HG02610 (cell line): ENCODE measurements around the gene SRSF2.
"Not testable (repeated sequence)": the region's sequence is repeated elsewhere in the genome, so short reads cannot be mapped to it uniquely, and the experiment has no call there.

Experiments used
- ATAC-seq: cut with Tn5 transposase; IDR thresholded peaks from one replicate; pipeline ENCODE4 v1.9.1; 2021; ENCODE audit warnings: mild to moderate bottlenecking, moderate library complexity; ENCODE audit not compliant: unreplicated experiment

The SRSF2 gene

GRCh38 chr17:76737082-76737675, at the start of gene SRSF2:
SRSF2 (minus strand) TSS chr17:76737331; CDS start chr17:76737160, 171 bp downstream.
- peak; percentile 62 for ATAC-seq

- ATAC-seq: no peak
Observed at GRCh38 chr17:76784926-76785325, 47.8 kb upstream of the SRSF2 start.

- no peak for ATAC-seq
Observed at GRCh38 chr17:76783146-76783545, 46.0 kb upstream of the SRSF2 start.

- no peak for ATAC-seq
Observed at GRCh38 chr17:76781056-76781982, 44.2 kb upstream of the SRSF2 start.

- no peak for ATAC-seq
Observed at GRCh38 chr17:76775021-76775600, 38.0 kb upstream of the SRSF2 start.

- no peak for ATAC-seq
Observed at GRCh38 chr17:76772842-76773525, 35.9 kb upstream of the SRSF2 start.

GRCh38 chr17:76758570-76758969, 21.4 kb upstream of the SRSF2 start:
- ATAC-seq: no peak

- no peak for ATAC-seq
Observed at GRCh38 chr17:76757256-76757655, 20.1 kb upstream of the SRSF2 start.

- no peak for ATAC-seq
Observed at GRCh38 chr17:76755285-76755684, 18.2 kb upstream of the SRSF2 start.

- no peak for ATAC-seq
Observed at GRCh38 chr17:76753061-76753961, 16.2 kb upstream of the SRSF2 start.

GRCh38 chr17:76752006-76752405, 14.9 kb upstream of the SRSF2 start:
- no peak for ATAC-seq

- ATAC-seq: no peak
Observed at GRCh38 chr17:76751416-76751993, 14.4 kb upstream of the SRSF2 start.

GRCh38 chr17:76748657-76749056, 11.5 kb upstream of the SRSF2 start:
- no peak for ATAC-seq

- no peak for ATAC-seq
Observed at GRCh38 chr17:76747716-76748363, 10.7 kb upstream of the SRSF2 start.

GRCh38 chr17:76745785-76746184, 8.7 kb upstream of the SRSF2 start:
- not testable (repeated sequence) for ATAC-seq

- ATAC-seq: no peak
Observed at GRCh38 chr17:76744747-76745146, 7.6 kb upstream of the SRSF2 start.

- ATAC-seq: no peak
Observed at GRCh38 chr17:76742958-76743357, 5.8 kb upstream of the SRSF2 start.

GRCh38 chr17:76740329-76741118, 3.4 kb upstream of the SRSF2 start:
- no peak for ATAC-seq
